H9 (cell line): ENCODE measurements around the gene LASP1. TPM values are rescaled to one million over a fixed set of nuclear protein-coding genes. Genes with fewer than 3 reads are reported as not detected.

Experiments used
- DNase-seq: peaks from one replicate; pipeline ENCODE4 v3.0.0-alpha.2; 2017
- H2AFZ ChIP-seq: one replicate; pipeline ENCODE4 v1.6.1; 2013; ENCODE audit warnings: mild to moderate bottlenecking, low read length, control low read depth, moderate library complexity
- H2AK5ac ChIP-seq: 2 replicates; pipeline ENCODE4 v1.6.1; 2013; ENCODE audit warnings: low read length, control low read depth, mixed read lengths; ENCODE audit not compliant: insufficient read length
- H2BK120ac ChIP-seq: one replicate; pipeline ENCODE4 v1.6.1; 2013; ENCODE audit warnings: low read depth, mild to moderate bottlenecking, low read length, control low read depth, inconsistent platforms; ENCODE audit not compliant: poor library complexity, severe bottlenecking
- H2BK12ac ChIP-seq: 2 replicates; pipeline ENCODE4 v1.6.1; 2013; ENCODE audit warnings: low read length, control low read depth, mixed read lengths, low read depth; ENCODE audit not compliant: insufficient read length
- H2BK15ac ChIP-seq: 2 replicates; pipeline ENCODE4 v1.6.1; 2013; ENCODE audit warnings: low read depth, low read length, control low read depth
- H2BK20ac ChIP-seq: one replicate; pipeline ENCODE4 v1.6.1; 2013; ENCODE audit warnings: low read depth, mild to moderate bottlenecking, low read length, control low read depth, inconsistent platforms; ENCODE audit not compliant: poor library complexity, severe bottlenecking
- H2BK5ac ChIP-seq: 2 replicates; pipeline ENCODE4 v1.6.1; 2013; ENCODE audit warnings: low read length, control low read depth, mixed read lengths; ENCODE audit not compliant: insufficient read length
- H3K14ac ChIP-seq: 2 replicates; pipeline ENCODE4 v1.6.1; 2013; ENCODE audit warnings: low read length, control low read depth; ENCODE audit not compliant: insufficient read depth
- H3K18ac ChIP-seq: 2 replicates; pipeline ENCODE4 v1.6.1; 2013; ENCODE audit warnings: low read depth, mild to moderate bottlenecking, mixed read lengths, low read length, control low read depth; ENCODE audit not compliant: insufficient read length
- H3K23ac ChIP-seq: 2 replicates; pipeline ENCODE4 v1.6.1; 2013; ENCODE audit warnings: low read length, control low read depth, mixed read lengths, low read depth; ENCODE audit not compliant: insufficient read length
- H3K23me2 ChIP-seq: 2 replicates; pipeline ENCODE4 v1.6.1; 2013; ENCODE audit warnings: low read depth, mild to moderate bottlenecking, mixed read lengths, low read length, control low read depth; ENCODE audit not compliant: insufficient read length, poor library complexity, severe bottlenecking
- H3K27ac ChIP-seq: 2 replicates; pipeline ENCODE4 v1.5.1; 2013; ENCODE audit warnings: low read length, control low read depth, mixed read lengths, low read depth; ENCODE audit not compliant: insufficient read length
- H3K27me3 ChIP-seq: 2 replicates; pipeline ENCODE4 v1.6.1; 2013; ENCODE audit warnings: low read length, control low read depth, inconsistent platforms; ENCODE audit not compliant: insufficient read depth
- H3K4ac ChIP-seq: 2 replicates; pipeline ENCODE4 v1.6.1; 2013; ENCODE audit warnings: low read depth, mild to moderate bottlenecking, control low read depth, inconsistent platforms, low read length, moderate library complexity
- H3K4me1 ChIP-seq: 2 replicates; pipeline ENCODE4 v1.6.1; 2013; ENCODE audit warnings: low read length, control low read depth, inconsistent platforms; ENCODE audit not compliant: insufficient read depth
- H3K4me2 ChIP-seq: 2 replicates; pipeline ENCODE4 v1.6.1; 2013; ENCODE audit warnings: low read length, control low read depth, mixed read lengths; ENCODE audit not compliant: insufficient read length, insufficient read depth
- H3K56ac ChIP-seq: 2 replicates; pipeline ENCODE4 v1.6.1; 2013; ENCODE audit warnings: low read depth, mild to moderate bottlenecking, mixed read lengths, low read length, control low read depth; ENCODE audit not compliant: insufficient read length
- H3K79me1 ChIP-seq: 2 replicates; pipeline ENCODE4 v1.6.1; 2013; ENCODE audit warnings: low read depth, mild to moderate bottlenecking, moderate library complexity, low read length, control low read depth, inconsistent platforms; ENCODE audit not compliant: insufficient read depth, poor library complexity, severe bottlenecking
- H3K79me2 ChIP-seq: 2 replicates; pipeline ENCODE4 v1.6.1; 2013; ENCODE audit warnings: low read length, control low read depth, inconsistent platforms; ENCODE audit not compliant: insufficient read depth
- H3K9ac ChIP-seq: 2 replicates; pipeline ENCODE4 v1.6.1; 2013; ENCODE audit warnings: low read length, control low read depth, mixed read lengths; ENCODE audit not compliant: insufficient read length; ENCODE audit errors: extremely low read depth
- H3K9me3 ChIP-seq: one replicate; pipeline ENCODE4 v1.6.1; 2013; ENCODE audit warnings: low read depth, low read length, inconsistent platforms; ENCODE audit not compliant: control insufficient read depth
- H3T11ph ChIP-seq: one replicate; pipeline ENCODE4 v1.6.1; 2013; ENCODE audit warnings: mild to moderate bottlenecking, low read length, control low read depth, inconsistent platforms
- H4K20me1 ChIP-seq: one replicate; pipeline ENCODE4 v1.6.1; 2013; ENCODE audit not compliant: control insufficient read depth, insufficient read length, insufficient read depth
- H4K5ac ChIP-seq: 2 replicates; pipeline ENCODE4 v1.6.1; 2013; ENCODE audit warnings: low read depth, mild to moderate bottlenecking, mixed read lengths, low read length, control low read depth; ENCODE audit not compliant: insufficient read length
- H4K8ac ChIP-seq: replicated peaks from 2 replicates; pipeline ENCODE4 v1.6.1; 2013; ENCODE audit warnings: low read length, control low read depth, mixed read lengths, low read depth; ENCODE audit not compliant: insufficient read length
- H4K91ac ChIP-seq: 2 replicates; pipeline ENCODE4 v1.6.1; 2013; ENCODE audit warnings: low read depth, mild to moderate bottlenecking, moderate library complexity, mixed read lengths, low read length, control low read depth; ENCODE audit not compliant: insufficient read length
- H3K27ac Mint-ChIP-seq, 3 experiments: 2 replicates in 2 of 3; 3 replicates in 1 of 3; pipeline ENCODE4 v1.8.0; 2020 to 2021; ENCODE audit warnings: mixed read lengths in 3 of 3, mild to moderate bottlenecking in 1 of 3, moderate library complexity in 1 of 3
- H3K27me3 Mint-ChIP-seq: 2 replicates; pipeline ENCODE4 v1.8.0; 2021; ENCODE audit warnings: low read depth, mild to moderate bottlenecking, moderate library complexity, mixed read lengths
- H3K36me3 Mint-ChIP-seq, 3 experiments: 2 replicates in 2 of 3; 3 replicates in 1 of 3; pipeline ENCODE4 v1.8.0; 2020 to 2021; ENCODE audit warnings: low read depth in 3 of 3, mixed read lengths in 3 of 3; ENCODE audit not compliant: insufficient read depth in 1 of 3
- H3K4me1 Mint-ChIP-seq, 2 experiments: 2 replicates each; pipeline ENCODE4 v1.8.0; 2020; ENCODE audit warnings: mixed read lengths in 2 of 2
- H3K4me3 Mint-ChIP-seq, 2 experiments: 2 replicates in 1 of 2; 3 replicates in 1 of 2; pipeline ENCODE4 v1.8.0; 2020 to 2021; ENCODE audit warnings: mild to moderate bottlenecking in 2 of 2, mixed read lengths in 2 of 2, moderate library complexity in 1 of 2
- H3K9me3 Mint-ChIP-seq, 2 experiments: 2 replicates in 1 of 2; 3 replicates in 1 of 2; pipeline ENCODE4 v1.8.0; 2020; ENCODE audit warnings: mild to moderate bottlenecking in 2 of 2, mixed read lengths in 2 of 2, moderate library complexity in 1 of 2
- WGBS: extraction: QIAGEN DNeasy Blood & Tissue Kit; methylation state at CpG from one replicate; pipeline ENCODE4 v1.1.7; 2013; ENCODE audit warnings: missing lambda C conversion rate, low lambda C conversion rate, mixed read lengths; ENCODE audit not compliant: insufficient read length; ENCODE audit errors: extremely low coverage; 5-methylcytosine and 5-hydroxymethylcytosine counted together
- total RNA-seq: library from RNA; stranded (reverse); gene quantifications from 2 replicates; pipeline ENCODE4 v1.2.1, GENCODE V29; 2021
- TF ChIP-seq, protein P1 (sequence below): fragments of 200-600 bp; sonication (generic); conservative IDR thresholded peaks from 3 replicates; pipeline ENCODE4 v1.8.0; 2021; ENCODE audit warnings: antibody characterized with exemption, mild to moderate bottlenecking

The LASP1 gene
- total RNA-seq, 1 experiment from 2014 or later: 121 TPM

DNA sequence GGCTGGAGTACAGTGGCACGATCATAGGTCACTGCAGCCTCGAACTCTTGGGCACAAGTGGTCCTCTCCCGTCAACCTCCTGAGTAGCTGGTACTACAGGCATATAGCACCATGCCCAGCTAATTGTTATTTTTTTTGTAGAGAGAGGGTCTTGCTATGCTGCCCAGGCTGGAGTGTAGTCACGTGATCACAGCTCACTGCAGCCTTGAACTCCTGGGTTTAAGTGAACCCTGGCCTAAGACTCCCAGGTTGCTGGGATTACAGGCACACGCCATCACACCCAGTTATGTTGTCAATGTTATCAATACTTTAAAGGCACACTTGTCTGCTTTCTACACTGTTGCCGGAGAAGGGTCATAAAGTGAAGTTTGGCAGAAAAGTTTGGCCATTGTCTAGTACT lies 33.5 kb downstream of the LASP1 start:
- H3K23me2 ChIP-seq: no peaks in the 10 kb centered on the region
- no peak overlapping the region for H3K56ac ChIP-seq
- H3K27ac ChIP-seq: no peak overlapping the region
- H2BK120ac ChIP-seq: no peak overlapping the region
- H2BK5ac ChIP-seq: no peak overlapping the region
- no peaks in the 10 kb centered on the region for H3K9me3 ChIP-seq
- no peak overlapping the region for H2AK5ac ChIP-seq
- TF ChIP-seq, protein P1, sequence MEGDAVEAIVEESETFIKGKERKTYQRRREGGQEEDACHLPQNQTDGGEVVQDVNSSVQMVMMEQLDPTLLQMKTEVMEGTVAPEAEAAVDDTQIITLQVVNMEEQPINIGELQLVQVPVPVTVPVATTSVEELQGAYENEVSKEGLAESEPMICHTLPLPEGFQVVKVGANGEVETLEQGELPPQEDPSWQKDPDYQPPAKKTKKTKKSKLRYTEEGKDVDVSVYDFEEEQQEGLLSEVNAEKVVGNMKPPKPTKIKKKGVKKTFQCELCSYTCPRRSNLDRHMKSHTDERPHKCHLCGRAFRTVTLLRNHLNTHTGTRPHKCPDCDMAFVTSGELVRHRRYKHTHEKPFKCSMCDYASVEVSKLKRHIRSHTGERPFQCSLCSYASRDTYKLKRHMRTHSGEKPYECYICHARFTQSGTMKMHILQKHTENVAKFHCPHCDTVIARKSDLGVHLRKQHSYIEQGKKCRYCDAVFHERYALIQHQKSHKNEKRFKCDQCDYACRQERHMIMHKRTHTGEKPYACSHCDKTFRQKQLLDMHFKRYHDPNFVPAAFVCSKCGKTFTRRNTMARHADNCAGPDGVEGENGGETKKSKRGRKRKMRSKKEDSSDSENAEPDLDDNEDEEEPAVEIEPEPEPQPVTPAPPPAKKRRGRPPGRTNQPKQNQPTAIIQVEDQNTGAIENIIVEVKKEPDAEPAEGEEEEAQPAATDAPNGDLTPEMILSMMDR: no peak
- no peak overlapping the region for H3T11ph ChIP-seq
- H4K91ac ChIP-seq: no peak overlapping the region
- H3K79me1 ChIP-seq: no peaks in the 10 kb centered on the region
- H3K4me3 Mint-ChIP-seq: no peak overlapping the region
- no peak overlapping the region for H2BK15ac ChIP-seq
- H2AFZ ChIP-seq: no peak overlapping the region
- no peak overlapping the region for H2BK12ac ChIP-seq
- H4K8ac ChIP-seq: no peak overlapping the region
- no peaks in the 10 kb centered on the region for H3K79me2 ChIP-seq
- H4K20me1 ChIP-seq: no peaks in the 10 kb centered on the region
- no peaks in the 10 kb centered on the region for H3K27me3 ChIP-seq
- no peak overlapping the region for H3K9ac ChIP-seq
- no peaks in the 10 kb centered on the region for H3K9me3 Mint-ChIP-seq
- DNase-seq: no peak
- no peak overlapping the region for H3K27ac Mint-ChIP-seq
- H3K4ac ChIP-seq: no peak overlapping the region
- H3K4me1 Mint-ChIP-seq: peaks cover 12 to 26% of the 10 kb centered on the region in 2 experiments
- no peak overlapping the region for H3K14ac ChIP-seq
- no peak overlapping the region for H3K4me2 ChIP-seq
- no peak overlapping the region for H4K5ac ChIP-seq
- no peak overlapping the region for H2BK20ac ChIP-seq
- H3K36me3 Mint-ChIP-seq: peaks cover 7 to 45% (median 39%) of the 10 kb centered on the region in 3 experiments; a peak in 6 of 7 replicates
- WGBS: no CpG with 5 or more reads among the region's 6 CpGs
- no peaks in the 10 kb centered on the region for H3K4me1 ChIP-seq
- H3K18ac ChIP-seq: no peak overlapping the region
- H3K27me3 Mint-ChIP-seq: no peaks in the 10 kb centered on the region
- no peak overlapping the region for H3K23ac ChIP-seq
